ENCODE measurements around the gene SMIM12. TPM values are rescaled to one million over a fixed set of nuclear protein-coding genes. Genes with fewer than 3 reads are reported as not detected.

SMIM12 gene
- total RNA-seq, 1 donor from 2014 or later, result 45.4 TPM

DNA sequence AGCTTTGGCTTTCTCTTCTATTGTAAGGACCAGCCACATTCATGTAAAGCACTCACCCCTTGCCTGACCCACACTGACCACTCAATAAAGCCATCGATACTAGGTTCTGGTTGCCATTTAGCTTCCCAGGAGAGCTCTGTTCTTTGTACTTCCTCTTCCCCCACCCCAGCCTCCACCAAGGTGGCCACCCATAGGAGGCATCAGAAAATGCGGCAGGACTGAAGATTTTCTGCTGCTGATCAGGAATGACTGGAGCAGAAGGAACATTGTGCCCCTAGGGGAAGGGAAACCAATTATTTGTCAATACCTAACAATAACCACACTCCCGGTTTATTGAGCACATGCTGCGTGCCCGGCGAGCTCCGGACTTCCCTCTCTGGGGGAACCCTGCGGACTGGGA lies 5.2 kb upstream of the SMIM12 start:
- no peak for DNase-seq (ENCODE audit: low read depth, low spot score)
- no peaks in the 10 kb centered on the region for H3K36me3 Mint-ChIP-seq (ENCODE audit: low read depth)
- no peak overlapping the region for H3K27ac Mint-ChIP-seq (ENCODE audit: unreplicated experiment)
- peaks cover 55% of the 10 kb centered on the region for H3K27me3 Mint-ChIP-seq (ENCODE audit: low read depth)
- peaks cover 3% of the 10 kb centered on the region for H3K4me1 Mint-ChIP-seq
- TF ChIP-seq, protein P1, sequence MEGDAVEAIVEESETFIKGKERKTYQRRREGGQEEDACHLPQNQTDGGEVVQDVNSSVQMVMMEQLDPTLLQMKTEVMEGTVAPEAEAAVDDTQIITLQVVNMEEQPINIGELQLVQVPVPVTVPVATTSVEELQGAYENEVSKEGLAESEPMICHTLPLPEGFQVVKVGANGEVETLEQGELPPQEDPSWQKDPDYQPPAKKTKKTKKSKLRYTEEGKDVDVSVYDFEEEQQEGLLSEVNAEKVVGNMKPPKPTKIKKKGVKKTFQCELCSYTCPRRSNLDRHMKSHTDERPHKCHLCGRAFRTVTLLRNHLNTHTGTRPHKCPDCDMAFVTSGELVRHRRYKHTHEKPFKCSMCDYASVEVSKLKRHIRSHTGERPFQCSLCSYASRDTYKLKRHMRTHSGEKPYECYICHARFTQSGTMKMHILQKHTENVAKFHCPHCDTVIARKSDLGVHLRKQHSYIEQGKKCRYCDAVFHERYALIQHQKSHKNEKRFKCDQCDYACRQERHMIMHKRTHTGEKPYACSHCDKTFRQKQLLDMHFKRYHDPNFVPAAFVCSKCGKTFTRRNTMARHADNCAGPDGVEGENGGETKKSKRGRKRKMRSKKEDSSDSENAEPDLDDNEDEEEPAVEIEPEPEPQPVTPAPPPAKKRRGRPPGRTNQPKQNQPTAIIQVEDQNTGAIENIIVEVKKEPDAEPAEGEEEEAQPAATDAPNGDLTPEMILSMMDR (conservative IDR thresholded peaks at IDR 0.05), result no peak
- H3K4me3 Mint-ChIP-seq, result peak overlapping the region; percentile 81
- H3K9me3 Mint-ChIP-seq, result no peaks in the 10 kb centered on the region

DNA sequence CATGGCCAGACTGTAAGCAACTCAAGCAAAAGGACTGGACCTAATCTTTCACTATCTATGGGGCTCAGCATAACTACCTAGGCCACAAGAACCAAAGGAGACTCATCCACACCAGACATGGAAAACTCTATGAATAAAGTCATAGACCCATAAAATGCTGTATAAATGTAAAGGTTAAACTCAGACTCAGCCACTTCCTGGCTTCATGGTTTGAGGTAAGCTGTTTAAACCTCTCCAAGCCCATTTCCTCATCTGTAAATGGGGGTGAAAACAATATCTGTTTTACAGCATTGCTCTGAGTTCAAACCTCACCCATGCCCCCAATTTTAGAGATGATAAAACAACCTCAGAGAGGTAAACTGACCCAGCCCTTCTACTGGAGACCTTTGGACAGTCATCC lies 4.0 kb upstream of the SMIM12 start:
- DNase-seq (ENCODE audit: low read depth, low spot score), result no peak
- TF ChIP-seq, protein P1 (conservative IDR thresholded peaks at IDR 0.05), result no peak
- Mint-ChIP-seq H3K27ac (ENCODE audit: unreplicated experiment) (no peak overlapping the region), H3K9me3 (no peaks in the 10 kb centered on the region), H3K27me3 (ENCODE audit: low read depth) (peaks cover 52% of the 10 kb centered on the region), H3K4me3 (peak overlapping the region; percentile 29), H3K4me1 (peaks cover 12% of the 10 kb centered on the region), H3K36me3 (ENCODE audit: low read depth) (no peaks in the 10 kb centered on the region)

DNA sequence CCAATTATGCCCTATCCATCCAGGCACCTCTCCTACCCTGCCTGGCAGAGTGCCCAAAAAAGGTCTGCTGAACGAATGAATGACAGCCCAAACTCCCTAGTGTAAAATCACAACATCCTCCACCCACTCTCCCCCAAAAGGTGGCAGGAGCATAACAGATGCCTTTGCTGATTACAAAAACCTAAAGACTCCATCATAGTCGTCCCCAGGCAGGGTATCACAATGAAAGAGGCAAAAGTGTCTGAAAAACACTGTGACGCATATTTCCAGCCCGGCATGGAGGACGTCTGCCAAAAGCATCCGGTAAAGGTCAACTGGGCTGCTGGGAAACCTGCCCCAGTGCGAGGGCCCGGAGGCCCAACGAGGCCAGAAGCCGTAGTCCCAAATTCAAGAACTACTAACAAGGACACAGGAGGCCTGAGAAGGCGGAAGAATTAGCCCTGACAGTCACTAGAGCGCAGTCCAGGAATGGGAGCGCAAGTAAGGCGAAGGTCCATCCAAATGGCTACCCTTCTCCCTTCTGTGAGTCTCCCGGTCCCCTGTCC lies 576 bp downstream of the SMIM12 start:
- no peaks in the 10 kb centered on the region for H3K36me3 Mint-ChIP-seq (ENCODE audit: low read depth)
- TF ChIP-seq, protein P1 (conservative IDR thresholded peaks at IDR 0.05), result no peak
- H3K4me1 Mint-ChIP-seq, result peaks cover 19% of the 10 kb centered on the region
- H3K27ac Mint-ChIP-seq (ENCODE audit: unreplicated experiment), result peak overlapping the region; percentile 84
- H3K9me3 Mint-ChIP-seq, result no peaks in the 10 kb centered on the region
- no peak for DNase-seq (ENCODE audit: low read depth, low spot score)
- peak overlapping the region; percentile 96 for H3K4me3 Mint-ChIP-seq
- H3K27me3 Mint-ChIP-seq (ENCODE audit: low read depth), result peaks cover 25% of the 10 kb centered on the region

DNA sequence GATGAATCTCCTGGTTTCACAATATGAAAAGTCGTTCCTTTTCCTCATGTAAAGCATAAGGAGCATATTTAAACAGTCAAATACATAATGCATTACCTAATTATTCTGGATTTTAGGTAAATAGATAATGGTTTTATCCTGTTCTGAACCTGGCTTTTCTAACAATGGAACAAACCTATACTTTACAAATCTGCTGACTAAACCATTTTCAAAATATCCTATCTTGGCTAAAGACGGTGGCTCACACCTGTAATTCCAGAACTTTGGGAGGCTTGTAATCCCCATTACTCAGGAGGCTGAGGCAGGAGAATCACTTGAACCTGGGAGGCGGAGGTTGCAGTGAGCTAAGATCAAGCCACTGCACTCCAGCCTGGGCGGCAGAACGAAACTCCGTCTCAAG lies 2.9 kb downstream of the SMIM12 start:
- DNase-seq (ENCODE audit: low read depth, low spot score), result no peak
- TF ChIP-seq, protein P1 (conservative IDR thresholded peaks at IDR 0.05), result no peak
- Mint-ChIP-seq H3K4me1 (peaks cover 29% of the 10 kb centered on the region), H3K27me3 (ENCODE audit: low read depth) (peaks cover 7% of the 10 kb centered on the region), H3K9me3 (no peaks in the 10 kb centered on the region), H3K27ac (ENCODE audit: unreplicated experiment) (no peak overlapping the region), H3K36me3 (ENCODE audit: low read depth) (no peaks in the 10 kb centered on the region), H3K4me3 (peak overlapping the region; percentile 51)

DNA sequence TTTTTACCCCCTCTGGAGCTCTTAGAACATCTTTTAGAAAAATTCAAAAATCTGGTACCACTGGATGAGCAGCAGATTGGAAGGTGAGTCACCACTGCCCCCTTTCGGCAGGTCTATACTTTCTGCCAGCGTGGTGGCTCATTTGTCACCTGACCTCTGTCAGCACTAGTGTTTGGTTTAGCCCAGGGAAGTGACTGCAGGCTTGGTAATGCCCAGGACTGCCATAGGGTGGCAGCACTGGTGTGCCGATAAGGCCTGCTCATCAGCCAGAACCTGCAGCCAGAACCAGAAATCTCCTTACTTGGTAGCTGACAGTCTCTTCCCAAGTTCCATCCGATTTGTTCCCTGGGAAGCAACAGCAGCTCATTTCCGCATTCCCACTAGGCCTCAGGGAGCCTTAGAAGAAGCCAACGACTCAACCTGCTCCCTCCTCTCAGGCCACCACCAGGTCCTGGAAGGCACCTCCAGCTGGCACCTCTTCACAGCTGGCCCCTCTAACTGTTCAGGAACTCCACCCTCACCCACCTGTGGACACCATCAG lies 6.8 kb downstream of the SMIM12 start:
- Mint-ChIP-seq H3K27ac (ENCODE audit: unreplicated experiment) (no peak overlapping the region), H3K4me1 (peaks cover 41% of the 10 kb centered on the region), H3K27me3 (ENCODE audit: low read depth) (no peaks in the 10 kb centered on the region), H3K36me3 (ENCODE audit: low read depth) (peaks cover 10% of the 10 kb centered on the region), H3K4me3 (peak overlapping the region; percentile 56), H3K9me3 (no peaks in the 10 kb centered on the region)
- TF ChIP-seq, protein P1 (conservative IDR thresholded peaks at IDR 0.05), result peak; percentile 99
- DNase-seq (ENCODE audit: low read depth, low spot score), result peak; percentile 87

Data from neural crest cell (in vitro differentiated cells).